Femur (tissue), 1 donor: ENCODE measurements around the gene ZBTB22.
"Not testable (repeated sequence)": the region's sequence is repeated elsewhere in the genome, so short reads cannot be mapped to it uniquely, and the experiment has no call there.

Source experiments
- DNase-seq: peaks from one replicate; pipeline ENCODE4 v3.0.0-alpha.2; 2017

The ZBTB22 gene, protein sequence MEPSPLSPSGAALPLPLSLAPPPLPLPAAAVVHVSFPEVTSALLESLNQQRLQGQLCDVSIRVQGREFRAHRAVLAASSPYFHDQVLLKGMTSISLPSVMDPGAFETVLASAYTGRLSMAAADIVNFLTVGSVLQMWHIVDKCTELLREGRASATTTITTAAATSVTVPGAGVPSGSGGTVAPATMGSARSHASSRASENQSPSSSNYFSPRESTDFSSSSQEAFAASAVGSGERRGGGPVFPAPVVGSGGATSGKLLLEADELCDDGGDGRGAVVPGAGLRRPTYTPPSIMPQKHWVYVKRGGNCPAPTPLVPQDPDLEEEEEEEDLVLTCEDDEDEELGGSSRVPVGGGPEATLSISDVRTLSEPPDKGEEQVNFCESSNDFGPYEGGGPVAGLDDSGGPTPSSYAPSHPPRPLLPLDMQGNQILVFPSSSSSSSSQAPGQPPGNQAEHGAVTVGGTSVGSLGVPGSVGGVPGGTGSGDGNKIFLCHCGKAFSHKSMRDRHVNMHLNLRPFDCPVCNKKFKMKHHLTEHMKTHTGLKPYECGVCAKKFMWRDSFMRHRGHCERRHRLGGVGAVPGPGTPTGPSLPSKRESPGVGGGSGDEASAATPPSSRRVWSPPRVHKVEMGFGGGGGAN

DNA sequence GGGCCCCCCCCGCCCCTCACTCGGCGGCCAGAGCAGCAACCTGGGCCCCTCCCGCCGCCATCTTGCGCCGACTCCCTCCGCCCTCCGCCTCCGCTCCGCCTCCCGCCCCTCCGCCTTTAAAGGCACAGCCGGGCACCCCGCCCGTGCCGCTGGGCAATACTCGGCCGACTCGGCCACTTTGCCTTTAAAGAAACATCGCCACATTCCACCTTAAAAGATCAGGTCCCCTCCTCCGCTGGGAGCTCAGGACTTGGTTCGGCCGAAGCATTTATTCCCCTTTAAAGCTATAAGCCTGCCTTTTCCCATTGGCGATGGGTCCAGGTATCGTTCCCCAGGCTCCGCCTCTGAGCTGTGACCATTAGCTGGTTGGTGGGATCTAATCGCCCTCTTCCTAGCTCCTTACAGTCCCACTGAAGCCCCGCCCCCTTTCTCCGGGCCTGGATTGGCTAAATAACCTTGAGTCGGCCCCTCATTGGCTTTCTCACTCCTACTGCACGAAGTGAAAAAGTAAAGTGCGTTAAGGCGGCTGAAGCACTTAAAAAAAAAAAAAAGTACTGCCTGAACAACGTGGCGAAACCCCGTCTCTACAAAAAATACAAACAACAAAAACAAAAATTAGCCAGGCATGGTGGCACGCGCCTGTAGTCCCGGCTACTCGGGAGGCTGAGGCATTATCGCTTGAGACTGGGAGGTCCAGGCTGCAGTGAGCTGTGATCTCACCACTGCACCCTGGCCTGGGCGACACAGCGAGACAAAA lies at the start of gene ZBTB22:
ZBTB22 (minus strand) TSS at position 76 of the 757 bp plus-strand sequence. CDS start 828 bp downstream, outside the sequence.
- DNase-seq: peak; percentile 98

DNA sequence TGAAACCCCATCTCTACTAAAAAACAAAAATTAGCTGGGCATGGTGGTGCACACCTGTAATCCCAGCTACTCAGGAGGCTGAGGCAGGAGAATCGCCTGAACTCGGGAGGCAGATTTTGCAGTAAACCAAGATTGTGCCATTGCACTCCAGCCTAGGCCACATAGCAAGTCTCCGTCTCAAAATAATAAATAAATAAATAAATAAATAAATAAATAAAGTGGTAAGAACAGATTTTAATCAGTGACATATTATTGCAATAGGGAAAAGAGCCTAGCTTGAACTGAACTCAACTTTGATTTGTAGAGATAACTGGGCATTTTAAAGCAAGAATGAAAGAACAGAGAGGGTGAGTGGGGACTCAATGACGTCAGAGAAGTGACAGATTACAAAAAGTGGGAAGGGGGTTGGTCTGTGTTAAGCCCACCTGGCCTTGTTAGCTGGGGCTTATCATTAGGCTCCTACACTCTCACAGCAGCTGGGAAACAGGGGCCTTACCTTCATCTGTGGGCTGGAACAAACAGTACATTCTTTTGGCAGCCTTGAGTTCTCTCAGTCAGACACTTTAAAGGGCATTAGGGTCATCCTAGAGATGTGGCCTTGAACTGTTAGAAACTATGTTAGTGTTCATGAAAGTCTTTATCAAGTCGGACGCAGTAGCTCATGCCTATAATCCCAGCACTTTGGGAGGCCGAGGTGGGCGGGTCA lies 49.6 kb upstream of the ZBTB22 start:
- DNase-seq: no peak

DNA sequence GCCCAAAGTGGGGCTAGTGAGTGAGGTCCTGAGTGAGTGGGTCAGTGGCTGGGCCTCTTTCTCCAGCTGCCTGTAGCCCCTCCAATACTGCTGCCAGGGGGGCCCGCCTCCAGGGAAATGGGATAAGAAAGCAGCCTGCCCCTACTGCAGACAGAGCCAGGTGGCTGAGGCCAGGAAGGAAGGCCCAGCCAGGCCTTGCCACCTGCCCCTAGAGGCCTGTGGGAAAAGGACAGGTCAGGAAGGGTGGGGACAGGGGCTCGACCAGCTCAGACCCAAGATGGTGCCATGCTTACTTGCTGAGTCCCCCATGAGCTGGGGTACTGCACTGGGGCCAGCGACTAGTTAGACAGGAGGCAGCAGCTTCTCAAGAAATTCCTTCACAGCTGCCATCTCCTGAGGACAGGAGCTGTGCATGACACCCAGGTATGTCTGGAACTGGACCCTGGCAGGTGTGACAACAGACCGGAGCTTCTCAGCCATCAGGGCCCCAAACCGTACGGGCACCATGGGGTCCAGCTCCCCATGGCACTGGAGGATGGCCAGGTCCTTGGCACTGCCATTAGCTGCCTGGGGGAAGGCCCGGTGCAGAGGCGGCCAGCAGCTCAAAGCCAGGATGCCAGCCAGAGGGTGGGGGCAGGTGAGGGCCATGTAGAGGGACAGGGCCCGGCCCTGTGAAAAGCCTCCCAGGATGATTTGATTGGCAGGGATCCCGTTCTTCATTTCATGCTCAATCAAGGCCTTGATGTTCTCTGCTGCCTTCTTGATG lies 47.8 kb upstream of the ZBTB22 start:
- DNase-seq: not testable (repeated sequence)

DNA sequence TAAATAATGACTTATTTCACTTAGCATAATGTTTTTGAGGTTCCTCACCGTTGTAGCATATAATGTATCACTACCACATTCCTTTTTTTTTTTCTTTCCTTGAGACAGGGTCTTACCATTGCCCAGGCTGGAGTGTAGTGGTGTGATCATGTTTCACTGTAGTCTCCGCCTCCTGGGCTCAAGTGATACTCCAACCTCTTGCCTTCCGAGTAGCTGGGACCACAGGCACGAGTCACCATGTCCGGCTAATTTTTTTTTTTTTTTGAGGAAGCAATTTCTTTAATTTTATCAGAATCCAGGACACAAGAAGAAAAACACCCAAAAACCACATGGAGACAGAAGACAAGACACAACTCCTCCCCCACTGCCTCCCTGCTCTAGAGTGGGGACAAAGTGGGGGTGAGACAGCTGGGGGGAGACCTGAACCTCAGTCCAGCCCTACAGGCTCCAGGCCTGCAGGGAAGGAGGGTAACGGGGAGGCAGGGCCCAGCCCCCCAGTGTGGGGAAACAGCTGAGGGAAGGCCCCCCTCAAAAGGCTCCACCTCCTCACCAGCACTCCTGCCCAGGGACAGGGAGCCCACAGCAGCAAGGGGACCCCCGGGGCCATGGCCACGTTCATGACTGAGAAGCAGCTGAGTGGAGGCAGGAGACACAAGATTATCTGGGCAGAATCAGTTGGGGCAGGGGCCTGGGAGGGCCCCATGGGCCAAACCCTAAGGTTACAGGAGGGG lies 47.1 kb upstream of the ZBTB22 start:
- DNase-seq: not testable (repeated sequence)

DNA sequence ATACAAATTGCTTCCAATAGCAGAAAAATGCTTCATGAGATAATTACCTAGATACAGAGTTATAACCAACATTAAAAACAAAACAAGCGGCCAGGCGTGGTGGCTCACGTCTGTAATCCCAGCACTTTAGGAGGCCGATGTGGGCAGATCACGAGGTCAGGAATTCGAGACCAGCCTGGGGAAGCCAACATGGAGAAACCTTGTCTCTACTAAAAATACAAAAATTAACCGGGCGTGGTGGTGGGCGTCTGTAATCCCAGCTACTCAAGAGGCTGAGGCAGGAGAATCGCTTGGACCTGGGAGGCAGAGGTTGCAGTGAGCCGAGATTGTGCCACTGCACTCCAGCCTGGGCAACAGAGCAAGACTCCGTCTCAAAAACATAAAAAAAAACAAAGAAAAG lies 45.9 kb upstream of the ZBTB22 start:
- DNase-seq: not testable (repeated sequence)

DNA sequence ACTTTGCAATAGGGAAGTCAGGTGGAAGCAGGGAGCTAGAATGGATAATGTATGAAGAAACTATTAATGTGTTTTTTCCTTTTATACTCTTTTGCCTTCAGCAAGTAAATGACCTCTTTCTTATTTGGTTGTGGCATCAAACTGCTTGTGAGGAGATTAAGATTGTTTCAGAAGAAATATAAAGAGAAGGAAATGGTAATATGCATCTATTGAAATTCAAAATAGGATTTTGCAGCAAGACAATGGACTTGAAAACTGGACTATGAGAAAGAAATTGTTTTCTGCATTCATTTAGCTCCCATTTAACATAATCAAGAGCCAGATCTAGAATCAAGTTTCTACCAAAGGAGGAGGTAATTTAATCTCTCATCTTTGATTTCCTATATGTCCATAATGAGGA lies 41.8 kb upstream of the ZBTB22 start:
- no peak for DNase-seq

DNA sequence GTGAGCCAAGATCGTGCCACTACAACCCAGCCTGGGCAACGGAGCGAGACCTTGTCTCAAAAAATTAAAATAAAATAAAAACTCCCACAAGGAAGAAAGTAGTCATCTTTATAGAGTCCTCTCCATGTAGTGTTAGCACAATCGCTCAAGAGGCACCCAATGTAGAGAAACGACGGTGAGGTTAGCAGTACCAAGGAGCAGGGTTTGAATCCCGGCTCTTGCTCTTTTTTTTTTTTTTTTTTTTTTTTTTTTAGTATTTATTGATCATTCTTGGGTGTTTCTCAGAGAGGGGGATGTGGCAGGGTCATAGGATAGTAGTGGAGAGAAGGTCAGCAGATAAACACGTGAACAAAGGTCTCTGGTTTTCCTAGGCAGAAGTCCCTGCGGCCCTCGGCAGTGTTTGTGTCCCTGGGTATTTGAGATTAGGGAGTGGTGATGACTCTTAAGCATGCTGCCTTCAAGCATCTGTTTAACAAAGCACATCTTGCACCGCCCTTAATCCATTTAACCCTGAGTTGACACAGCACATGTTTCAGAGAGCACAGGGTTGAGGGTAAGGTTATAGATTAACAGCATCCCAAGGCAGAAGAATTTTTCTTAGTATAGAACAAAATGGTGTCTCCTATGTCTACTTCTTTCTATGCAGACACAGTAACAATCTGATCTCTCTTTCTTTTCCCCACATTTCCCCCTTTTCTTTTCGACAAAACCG lies 39.8 kb upstream of the ZBTB22 start:
- DNase-seq: not testable (repeated sequence)

DNA sequence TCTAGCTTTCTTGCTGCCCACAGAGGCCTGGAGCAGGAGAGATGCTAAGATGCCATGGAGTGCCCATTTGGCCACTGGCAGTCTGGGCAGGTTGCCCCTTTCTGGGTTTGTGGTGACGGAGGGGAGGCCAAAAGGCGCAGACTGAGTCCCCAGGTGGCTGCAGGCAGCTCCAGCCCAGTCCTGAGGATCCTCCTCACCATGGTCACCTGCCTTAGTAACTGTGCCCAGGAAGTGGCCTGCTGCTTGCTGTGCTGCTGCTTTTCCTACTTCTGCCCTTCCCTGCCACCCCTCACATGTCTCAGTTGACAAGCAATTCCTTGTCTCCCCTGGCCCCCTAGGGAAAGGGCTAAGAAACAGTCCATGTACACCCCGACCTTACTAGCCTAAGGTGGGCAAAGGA lies 38.8 kb upstream of the ZBTB22 start:
- DNase-seq: no peak

DNA sequence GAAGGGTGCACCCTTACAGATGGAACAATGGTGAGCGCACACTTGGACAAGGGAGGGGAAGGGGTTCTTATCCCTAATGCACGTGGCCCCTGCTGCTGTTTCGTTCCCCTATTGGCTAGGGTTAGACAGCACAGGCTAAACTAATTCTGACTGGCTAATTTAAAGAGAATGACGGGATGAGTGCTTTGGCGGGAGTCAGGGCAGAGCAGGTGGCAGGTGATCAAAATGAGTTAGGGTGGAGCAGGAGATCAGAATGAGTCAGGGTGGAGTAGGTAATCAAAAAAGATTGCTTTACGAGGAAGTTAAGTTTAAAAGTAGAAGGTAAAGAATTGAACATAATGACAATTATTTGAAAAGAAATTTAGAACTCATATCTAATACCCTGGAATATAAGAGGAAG lies 38.3 kb upstream of the ZBTB22 start:
- DNase-seq: not testable (repeated sequence)

DNA sequence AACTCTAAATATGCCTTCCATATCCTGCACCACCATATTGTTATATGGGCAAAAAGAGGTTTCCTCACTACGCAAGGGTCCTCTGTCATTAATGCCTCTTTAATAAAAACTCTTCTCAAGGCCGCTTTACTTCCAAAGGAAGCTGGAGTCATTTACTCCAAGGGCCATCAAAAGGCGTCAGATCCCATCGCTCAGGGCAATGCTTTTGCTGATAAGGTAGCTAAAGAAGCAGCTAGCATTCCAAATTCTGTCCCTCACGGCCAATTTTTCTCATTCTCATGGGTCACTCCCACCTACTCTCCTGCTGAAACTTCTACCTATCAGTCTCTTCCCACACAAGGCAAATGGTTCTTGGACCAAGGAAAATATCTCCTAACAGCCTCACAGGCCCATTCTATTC lies 30.3 kb upstream of the ZBTB22 start:
- DNase-seq: no peak

DNA sequence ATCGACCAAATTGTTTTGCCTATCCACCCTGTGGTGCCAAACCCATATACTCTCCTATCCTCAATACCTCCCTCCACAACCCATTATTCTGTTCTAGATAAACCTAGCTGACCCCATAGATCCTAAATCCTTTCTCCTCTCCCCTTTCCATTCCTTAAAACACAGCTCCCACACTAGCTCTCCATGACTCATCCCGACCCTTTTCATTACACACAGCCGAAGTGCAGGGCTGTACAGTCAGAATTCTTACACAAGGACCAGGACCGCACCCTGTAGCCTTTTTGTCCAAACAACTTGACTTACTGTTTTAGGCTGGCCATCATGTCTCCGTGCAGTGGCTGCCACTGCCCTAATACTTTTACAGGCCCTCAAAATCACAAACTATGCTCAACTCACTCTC lies 29.4 kb upstream of the ZBTB22 start:
- not testable (repeated sequence) for DNase-seq

DNA sequence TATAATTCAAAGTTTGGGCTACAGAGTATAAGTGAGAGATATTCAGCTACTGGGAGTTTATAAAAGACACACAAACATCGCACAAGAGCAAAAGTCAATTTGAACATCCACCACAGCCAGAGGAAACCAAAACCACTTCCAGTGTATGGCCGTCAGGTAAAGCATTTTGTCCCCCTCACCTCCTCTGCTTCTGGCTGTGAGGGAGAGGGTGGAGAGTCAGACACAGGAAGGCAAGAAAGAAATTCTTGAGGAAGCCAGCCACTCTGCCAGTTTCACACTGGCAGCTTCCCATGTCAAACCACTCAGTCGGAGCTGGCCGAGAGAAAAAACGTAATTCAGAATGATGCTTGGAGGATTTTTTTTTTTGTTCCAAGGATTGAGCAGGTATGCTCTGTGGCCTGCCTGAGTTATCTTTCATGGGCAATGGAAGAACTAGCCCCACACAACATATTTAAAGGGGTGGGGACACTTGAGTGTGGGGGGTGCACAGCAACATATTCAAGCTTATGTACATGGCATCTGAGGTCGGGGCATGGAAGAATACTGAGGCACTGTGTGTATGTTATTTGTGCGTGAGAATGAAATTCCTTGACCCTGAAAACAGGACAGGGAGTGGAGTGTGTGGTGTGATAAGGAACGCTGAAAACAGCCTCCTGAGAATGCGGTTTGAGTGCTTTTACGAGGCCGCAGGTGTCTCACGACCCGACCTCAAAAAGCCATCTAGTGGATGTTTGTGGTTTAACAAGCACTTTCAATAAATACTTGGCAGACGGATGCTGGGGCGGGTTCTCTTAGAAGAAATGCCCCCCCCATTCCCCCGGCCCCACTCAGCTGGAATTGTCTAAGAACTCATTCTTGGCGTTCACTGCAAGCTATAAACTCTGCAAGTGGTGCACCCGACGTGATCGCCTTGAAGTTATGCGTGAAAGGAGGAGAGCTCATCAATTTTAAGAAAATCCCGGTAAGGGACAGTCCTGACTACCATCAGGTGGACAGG lies 27.5 kb upstream of the ZBTB22 start:
- DNase-seq: peak; percentile 77

DNA sequence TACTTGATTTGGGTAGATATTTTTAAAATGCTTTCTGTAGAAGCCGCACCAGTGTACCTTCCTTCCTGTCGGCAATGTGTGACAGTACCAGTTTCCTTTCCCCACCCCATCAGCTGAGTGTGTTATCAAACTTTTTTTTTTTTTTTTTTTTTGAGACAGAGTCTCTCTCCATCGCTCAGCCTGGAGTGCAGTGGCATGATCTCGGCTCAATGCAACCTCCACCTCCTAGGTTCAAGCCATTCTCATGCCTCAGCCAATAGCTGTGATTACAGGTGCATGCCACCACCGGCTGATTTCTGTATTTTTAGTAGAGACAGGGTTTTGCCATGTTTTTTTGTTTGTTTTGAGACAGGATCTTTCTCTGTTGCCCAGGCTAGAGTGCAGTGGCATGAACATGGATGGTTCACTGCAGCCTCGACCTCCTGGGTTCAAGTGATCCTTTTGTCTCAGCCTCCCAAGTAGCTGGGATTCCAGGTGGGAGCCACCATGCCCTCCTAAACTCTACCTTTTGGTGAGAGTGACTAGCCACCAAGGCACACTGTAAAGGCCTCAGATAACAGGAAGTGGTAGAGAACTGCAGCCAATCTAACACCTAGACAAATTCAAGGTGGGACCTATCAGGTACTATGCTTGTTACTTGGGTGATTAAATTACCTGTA lies 26.5 kb upstream of the ZBTB22 start:
- no peak for DNase-seq

DNA sequence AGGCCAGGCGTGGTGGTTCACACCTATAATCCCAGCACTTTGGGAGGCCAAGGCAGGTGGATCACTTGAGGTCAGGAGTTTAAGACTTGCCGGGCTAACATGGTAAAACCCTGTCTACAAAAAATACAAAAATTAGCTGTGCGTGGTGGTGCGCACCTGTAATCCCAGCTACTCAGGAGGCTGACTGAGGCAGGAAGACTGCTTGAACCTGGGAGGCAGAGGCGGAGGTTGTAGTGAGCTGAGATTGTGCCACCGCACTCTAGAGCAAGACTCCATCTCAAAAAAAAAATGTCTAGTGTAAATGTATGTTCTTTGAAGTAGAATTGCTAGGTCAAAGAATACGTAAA lies 26.0 kb upstream of the ZBTB22 start:
- DNase-seq: not testable (repeated sequence)

DNA sequence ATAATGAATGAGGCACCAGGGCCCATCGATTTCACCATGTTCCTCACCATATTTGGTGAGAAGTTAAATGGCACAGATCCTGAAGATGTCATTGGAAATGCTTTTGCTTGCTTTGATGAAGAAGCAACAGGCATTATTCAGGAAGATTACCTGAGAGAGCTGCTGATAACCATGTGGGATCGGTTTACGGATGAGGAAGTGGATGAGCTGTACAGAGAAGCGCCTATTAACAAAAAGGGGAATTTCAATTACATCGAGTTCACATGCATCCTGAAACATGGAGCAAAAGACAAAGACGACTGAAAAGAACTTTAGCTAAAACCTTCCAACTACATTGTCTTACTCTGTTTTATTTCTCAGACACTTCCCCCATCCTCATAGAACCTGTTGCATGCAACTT lies 21.6 kb upstream of the ZBTB22 start:
- DNase-seq: no peak

DNA sequence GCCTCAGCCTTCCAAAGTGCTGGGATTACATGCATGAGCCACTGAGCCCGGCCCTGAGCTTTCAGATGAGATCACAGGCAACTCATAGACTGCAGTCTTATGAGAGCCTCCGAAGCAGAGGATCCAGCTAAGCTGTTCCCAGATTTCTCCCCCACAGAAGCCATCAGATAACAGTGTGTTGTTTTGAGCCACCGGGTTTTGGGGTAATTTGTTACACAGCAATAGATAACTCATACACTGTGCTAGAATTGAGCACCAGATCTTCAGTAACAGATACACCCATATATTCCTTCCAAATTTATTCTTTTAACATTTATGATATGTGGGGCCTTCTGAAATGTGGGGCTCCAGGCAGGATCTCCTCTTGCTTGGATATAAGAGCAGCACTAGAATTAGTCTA lies 19.0 kb upstream of the ZBTB22 start:
- no peak for DNase-seq

DNA sequence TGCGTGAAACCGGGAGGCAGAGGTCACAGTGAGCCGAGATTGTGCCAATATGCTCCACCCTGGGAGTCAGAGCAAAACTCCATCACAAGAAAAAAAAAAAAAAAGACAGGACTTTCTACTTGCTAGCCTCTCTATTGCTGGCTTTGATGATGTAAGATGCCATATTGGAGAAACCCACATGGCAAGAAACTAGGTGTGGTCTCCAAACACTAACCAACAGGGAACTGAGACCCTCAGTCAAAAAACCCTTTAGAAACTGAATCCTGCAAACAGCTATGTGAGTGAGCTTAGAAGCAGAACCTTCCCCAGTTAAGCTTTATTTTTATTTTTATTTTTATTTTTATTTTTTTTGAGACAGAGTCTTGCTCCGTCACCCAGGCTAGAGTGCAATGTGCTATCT lies 18.4 kb upstream of the ZBTB22 start:
- DNase-seq: no peak

DNA sequence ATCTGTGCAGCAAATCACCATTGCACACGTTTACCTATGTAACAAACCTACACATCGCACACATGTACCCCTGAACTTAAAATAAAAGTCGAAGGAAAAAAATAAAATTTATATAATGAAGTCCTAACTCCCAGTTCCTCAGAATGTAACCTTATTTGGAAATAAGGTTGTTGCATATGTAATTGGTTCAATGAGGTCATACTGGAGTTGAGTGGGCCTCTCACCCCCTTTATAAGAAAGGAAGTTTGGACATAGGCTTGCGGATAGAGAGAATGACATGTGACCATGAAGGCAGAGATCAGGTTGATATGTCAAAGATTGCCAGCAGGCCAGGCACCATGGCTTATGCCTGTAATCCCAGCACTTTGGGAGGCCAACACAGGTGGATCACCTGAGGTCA lies 16.1 kb upstream of the ZBTB22 start:
- DNase-seq: no peak

DNA sequence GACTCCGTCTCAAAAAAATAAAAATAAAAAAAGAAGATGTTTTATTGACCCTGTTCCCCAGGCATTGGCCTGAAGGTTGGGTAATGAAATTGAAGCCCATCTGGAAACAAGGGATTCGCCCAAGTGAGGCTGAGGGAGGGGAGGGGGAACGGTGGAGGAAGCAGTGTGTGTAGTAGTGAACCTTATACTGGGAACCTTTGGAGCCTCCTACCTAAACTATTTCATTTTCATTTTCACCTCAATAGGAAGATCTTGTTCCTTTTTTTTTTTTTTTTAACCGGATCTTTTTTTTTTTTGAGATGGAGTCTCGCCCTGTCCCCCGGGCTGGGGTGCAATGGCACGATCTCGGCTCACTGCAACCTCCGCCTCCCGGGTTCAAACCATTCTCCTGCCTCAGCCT lies 13.2 kb upstream of the ZBTB22 start:
- DNase-seq: no peak
